HEK293 (cell line): Measurements from ENCODE around the gene CHN2.

Source experiments
- MZF1 ChIP-seq: fragments of 450-650 bp; formaldehyde crosslinking; IDR thresholded peaks from 2 replicates; pipeline ENCODE4 v1.5.1; 2017; ENCODE audit warnings: missing biosample characterization, missing genetic modification characterization, borderline replicate concordance
- RBAK ChIP-seq: fragments of 450-650 bp; formaldehyde crosslinking; IDR thresholded peaks from 2 replicates; pipeline ENCODE4 v1.5.1; 2016; ENCODE audit warnings: missing biosample characterization, missing genetic modification characterization
- YY1 ChIP-seq: fragments of 450-650 bp; formaldehyde crosslinking; IDR thresholded peaks from 2 replicates; pipeline ENCODE4 v1.5.1; 2018; ENCODE audit warnings: missing biosample characterization, missing genetic modification characterization
- TF ChIP-seq, protein P1 (sequence below): fragments of 450-650 bp; formaldehyde crosslinking; IDR thresholded peaks from 2 replicates; pipeline ENCODE4 v1.5.1; 2016; ENCODE audit warnings: missing biosample characterization, missing genetic modification characterization
- TF ChIP-seq, protein P2 (sequence below): fragments of 450-650 bp; formaldehyde crosslinking; IDR thresholded peaks from 2 replicates; pipeline ENCODE4 v1.5.1; 2016; ENCODE audit warnings: missing biosample characterization, missing genetic modification characterization, low read depth
- TF ChIP-seq, protein P3 (sequence below): fragments of 450-650 bp; formaldehyde crosslinking; IDR thresholded peaks from 2 replicates; pipeline ENCODE4 v1.5.1; 2016; ENCODE audit warnings: missing biosample characterization, missing genetic modification characterization

DNA sequence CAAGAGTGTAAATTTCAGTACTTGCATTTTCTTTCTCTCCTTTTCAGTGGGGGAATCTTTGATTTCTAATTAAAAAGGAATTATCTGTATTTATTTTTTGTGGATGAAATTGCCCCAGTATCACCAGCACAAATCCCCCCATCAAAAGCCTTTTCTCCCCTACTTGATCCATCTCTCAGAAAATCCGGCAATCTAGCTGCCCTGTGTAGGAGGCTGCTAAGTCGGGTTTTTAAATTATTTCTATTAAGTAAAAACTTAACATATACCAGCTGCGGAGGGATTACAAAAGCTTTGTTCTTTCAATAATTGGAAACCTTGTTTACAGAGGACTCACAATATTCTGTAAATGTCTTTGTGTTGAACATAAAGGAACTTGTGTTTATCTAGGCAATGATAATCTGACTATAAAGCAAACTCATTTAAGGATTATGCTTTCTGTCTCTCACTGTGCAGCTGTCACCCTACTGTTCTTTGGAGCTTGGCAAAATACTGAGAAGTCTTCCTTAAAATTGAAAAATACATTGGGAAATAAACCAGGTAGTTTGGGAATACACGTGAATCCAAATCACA is 191.7 kb downstream of the CHN2 start:
- TF ChIP-seq, protein P1, sequence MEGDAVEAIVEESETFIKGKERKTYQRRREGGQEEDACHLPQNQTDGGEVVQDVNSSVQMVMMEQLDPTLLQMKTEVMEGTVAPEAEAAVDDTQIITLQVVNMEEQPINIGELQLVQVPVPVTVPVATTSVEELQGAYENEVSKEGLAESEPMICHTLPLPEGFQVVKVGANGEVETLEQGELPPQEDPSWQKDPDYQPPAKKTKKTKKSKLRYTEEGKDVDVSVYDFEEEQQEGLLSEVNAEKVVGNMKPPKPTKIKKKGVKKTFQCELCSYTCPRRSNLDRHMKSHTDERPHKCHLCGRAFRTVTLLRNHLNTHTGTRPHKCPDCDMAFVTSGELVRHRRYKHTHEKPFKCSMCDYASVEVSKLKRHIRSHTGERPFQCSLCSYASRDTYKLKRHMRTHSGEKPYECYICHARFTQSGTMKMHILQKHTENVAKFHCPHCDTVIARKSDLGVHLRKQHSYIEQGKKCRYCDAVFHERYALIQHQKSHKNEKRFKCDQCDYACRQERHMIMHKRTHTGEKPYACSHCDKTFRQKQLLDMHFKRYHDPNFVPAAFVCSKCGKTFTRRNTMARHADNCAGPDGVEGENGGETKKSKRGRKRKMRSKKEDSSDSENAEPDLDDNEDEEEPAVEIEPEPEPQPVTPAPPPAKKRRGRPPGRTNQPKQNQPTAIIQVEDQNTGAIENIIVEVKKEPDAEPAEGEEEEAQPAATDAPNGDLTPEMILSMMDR, result no peak
- TF ChIP-seq MZF1, result no peak
- no peak for TF ChIP-seq RBAK
- no peak for TF ChIP-seq YY1 (tag by site-specific recombination)
- TF ChIP-seq, protein P2, sequence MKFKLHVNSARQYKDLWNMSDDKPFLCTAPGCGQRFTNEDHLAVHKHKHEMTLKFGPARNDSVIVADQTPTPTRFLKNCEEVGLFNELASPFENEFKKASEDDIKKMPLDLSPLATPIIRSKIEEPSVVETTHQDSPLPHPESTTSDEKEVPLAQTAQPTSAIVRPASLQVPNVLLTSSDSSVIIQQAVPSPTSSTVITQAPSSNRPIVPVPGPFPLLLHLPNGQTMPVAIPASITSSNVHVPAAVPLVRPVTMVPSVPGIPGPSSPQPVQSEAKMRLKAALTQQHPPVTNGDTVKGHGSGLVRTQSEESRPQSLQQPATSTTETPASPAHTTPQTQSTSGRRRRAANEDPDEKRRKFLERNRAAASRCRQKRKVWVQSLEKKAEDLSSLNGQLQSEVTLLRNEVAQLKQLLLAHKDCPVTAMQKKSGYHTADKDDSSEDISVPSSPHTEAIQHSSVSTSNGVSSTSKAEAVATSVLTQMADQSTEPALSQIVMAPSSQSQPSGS (tag by site-specific recombination), result no peak
- TF ChIP-seq, protein P3, sequence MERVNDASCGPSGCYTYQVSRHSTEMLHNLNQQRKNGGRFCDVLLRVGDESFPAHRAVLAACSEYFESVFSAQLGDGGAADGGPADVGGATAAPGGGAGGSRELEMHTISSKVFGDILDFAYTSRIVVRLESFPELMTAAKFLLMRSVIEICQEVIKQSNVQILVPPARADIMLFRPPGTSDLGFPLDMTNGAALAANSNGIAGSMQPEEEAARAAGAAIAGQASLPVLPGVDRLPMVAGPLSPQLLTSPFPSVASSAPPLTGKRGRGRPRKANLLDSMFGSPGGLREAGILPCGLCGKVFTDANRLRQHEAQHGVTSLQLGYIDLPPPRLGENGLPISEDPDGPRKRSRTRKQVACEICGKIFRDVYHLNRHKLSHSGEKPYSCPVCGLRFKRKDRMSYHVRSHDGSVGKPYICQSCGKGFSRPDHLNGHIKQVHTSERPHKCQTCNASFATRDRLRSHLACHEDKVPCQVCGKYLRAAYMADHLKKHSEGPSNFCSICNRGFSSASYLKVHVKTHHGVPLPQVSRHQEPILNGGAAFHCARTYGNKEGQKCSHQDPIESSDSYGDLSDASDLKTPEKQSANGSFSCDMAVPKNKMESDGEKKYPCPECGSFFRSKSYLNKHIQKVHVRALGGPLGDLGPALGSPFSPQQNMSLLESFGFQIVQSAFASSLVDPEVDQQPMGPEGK (tag by site-specific recombination), result no peak
